Liver (tissue), 9 donors: ENCODE measurements around the gene ABL1. TPM values are rescaled to one million over a fixed set of nuclear protein-coding genes. Genes with fewer than 3 reads are reported as not detected.

Experiments
- DNase-seq: peaks from one replicate; pipeline ENCODE4 v3.0.0-alpha.2; 2017; ENCODE audit warnings: low spot score
- H3K27ac ChIP-seq, 2 donors: one replicate each; pipeline ENCODE4 v1.7.0; 2013; ENCODE audit warnings: inconsistent platforms in 2 of 2, low read length in 2 of 2, control low read depth in 1 of 2, low read depth in 1 of 2, mild to moderate bottlenecking in 1 of 2
- H3K27me3 ChIP-seq, 4 donors: one replicate each; pipeline versions ENCODE4 v1.6.1 to v1.7.0; 2013; ENCODE audit warnings: low read length in 3 of 4, inconsistent platforms in 1 of 4, mild to moderate bottlenecking in 1 of 4, moderate library complexity in 1 of 4; ENCODE audit not compliant: control insufficient read depth in 4 of 4, insufficient read depth in 4 of 4
- H3K36me3 ChIP-seq, 4 donors: one replicate each; pipeline versions ENCODE4 v1.6.1 to v1.7.0; 2013; ENCODE audit warnings: low read length in 3 of 4, mild to moderate bottlenecking in 3 of 4, low read depth in 1 of 4, moderate library complexity in 1 of 4; ENCODE audit not compliant: control insufficient read depth in 4 of 4, insufficient read depth in 3 of 4
- H3K4me1 ChIP-seq, 4 donors: one replicate each; pipeline versions ENCODE4 v1.6.1 to v1.7.0; 2013; ENCODE audit warnings: low read length in 3 of 4, mild to moderate bottlenecking in 3 of 4, moderate library complexity in 1 of 4; ENCODE audit not compliant: control insufficient read depth in 4 of 4, insufficient read depth in 4 of 4
- H3K4me3 ChIP-seq, 3 donors: one replicate each; pipeline versions ENCODE4 v1.6.1 to v1.7.0; 2013; ENCODE audit warnings: low read length in 3 of 3, control low read depth in 1 of 3, low read depth in 1 of 3, mild to moderate bottlenecking in 1 of 3
- H3K9ac ChIP-seq, 2 donors: one replicate each; pipeline ENCODE4 v1.7.0; 2013; ENCODE audit warnings: low read length in 2 of 2, mild to moderate bottlenecking in 2 of 2, moderate library complexity in 2 of 2, control low read depth in 1 of 2, low read depth in 1 of 2
- H3K9me3 ChIP-seq, 4 donors: one replicate each; pipeline versions ENCODE4 v1.6.1 to v1.7.0; 2013; ENCODE audit warnings: low read length in 3 of 4; ENCODE audit not compliant: control insufficient read depth in 4 of 4
- ATF3 ChIP-seq: IDR thresholded peaks from 2 replicates; pipeline ENCODE4 v1.6.1; 2016; ENCODE audit warnings: antibody characterized with exemption
- CTCF ChIP-seq: fragments of 150-350 bp; IDR thresholded peaks from 2 replicates; pipeline ENCODE4 v1.5.1; 2017; ENCODE audit warnings: improper control_type of control experiment, low read depth, low read length; ENCODE audit not compliant: missing input control
- EGR1 ChIP-seq, 2 donors: IDR thresholded peaks; 2 replicates each; pipeline ENCODE4 v1.6.1; 2016 to 2018; ENCODE audit warnings: antibody characterized with exemption in 2 of 2, low read depth in 2 of 2
- FOXA1 ChIP-seq: IDR thresholded peaks from 2 replicates; pipeline ENCODE4 v1.6.1; 2016; ENCODE audit warnings: antibody characterized with exemption
- FOXA2 ChIP-seq: IDR thresholded peaks from 2 replicates; pipeline ENCODE4 v1.6.1; 2016; ENCODE audit warnings: antibody characterized with exemption
- GABPA ChIP-seq, 2 donors: IDR thresholded peaks in 1 of 2; conservative IDR thresholded peaks in 1 of 2; 2 replicates each; pipeline ENCODE4 v1.6.1; 2016; ENCODE audit warnings: antibody characterized with exemption in 2 of 2, mild to moderate bottlenecking in 1 of 2, moderate library complexity in 1 of 2
- HNF4A ChIP-seq, 2 donors: conservative IDR thresholded peaks; 2 replicates each; pipeline ENCODE4 v1.6.1; 2016; ENCODE audit warnings: antibody characterized with exemption in 2 of 2, mild to moderate bottlenecking in 2 of 2
- HNF4G ChIP-seq: IDR thresholded peaks from 2 replicates; pipeline ENCODE4 v1.6.1; 2016; ENCODE audit warnings: antibody characterized with exemption
- JUND ChIP-seq, 2 donors: IDR thresholded peaks; 2 replicates each; pipeline ENCODE4 v1.6.1; 2016; ENCODE audit warnings: antibody characterized with exemption in 2 of 2
- MAX ChIP-seq: IDR thresholded peaks from 2 replicates; pipeline ENCODE4 v1.6.1; 2016; ENCODE audit warnings: antibody characterized with exemption
- NR2F2 ChIP-seq: IDR thresholded peaks from 2 replicates; pipeline ENCODE4 v1.6.1; 2016; ENCODE audit warnings: antibody characterized with exemption
- RAD21 ChIP-seq, 2 donors: IDR thresholded peaks; 2 replicates each; pipeline ENCODE4 v1.6.1; 2016; ENCODE audit warnings: antibody characterized with exemption in 2 of 2, mild to moderate bottlenecking in 2 of 2
- REST ChIP-seq: IDR thresholded peaks from 2 replicates; pipeline ENCODE4 v1.6.1; 2016; ENCODE audit warnings: antibody characterized with exemption, mild to moderate bottlenecking
- RXRA ChIP-seq, 2 donors: IDR thresholded peaks; 2 replicates each; pipeline ENCODE4 v1.6.1; 2017 to 2018; ENCODE audit warnings: antibody characterized with exemption in 2 of 2, mild to moderate bottlenecking in 1 of 2
- SP1 ChIP-seq: IDR thresholded peaks from 2 replicates; pipeline ENCODE4 v1.6.1; 2018; ENCODE audit warnings: antibody characterized with exemption, mild to moderate bottlenecking
- TAF1 ChIP-seq: conservative IDR thresholded peaks from 2 replicates; pipeline ENCODE4 v1.6.1; 2016; ENCODE audit warnings: antibody characterized with exemption, mild to moderate bottlenecking
- YY1 ChIP-seq: IDR thresholded peaks from 2 replicates; pipeline ENCODE4 v1.6.1; 2016; ENCODE audit warnings: antibody characterized with exemption, mild to moderate bottlenecking
- ZBTB33 ChIP-seq: IDR thresholded peaks from 2 replicates; pipeline ENCODE4 v1.6.1; 2016; ENCODE audit warnings: antibody characterized with exemption
- WGBS: extraction: QIAGEN DNeasy Blood & Tissue Kit; methylation state at CpG from one replicate; pipeline ENCODE4 v1.1.7; 2013; 5-methylcytosine and 5-hydroxymethylcytosine counted together
- polyA plus RNA-seq, 2 donors: library from polyadenylated mRNA; stranded (reverse) in 1 of 2; unstranded in 1 of 2; fragments of 200-250 nt in 1 of 2; fragments of >200 nt in 1 of 2; fragmentation: Nextera tagmentation in 1 of 2; extraction: Ambion mirVana in 1 of 2; gene quantifications; one replicate each; pipeline versions ENCODE4 v1.2.1 to v1.2.3, GENCODE V29; 2013 to 2015
- total RNA-seq, 2 donors: library from RNA; depleted of rRNA; stranded (reverse); fragments of >200 nt; gene quantifications; one replicate each; pipeline ENCODE4 v1.2.3, GENCODE V29; 2014
- donor health status: healthy.
- donor health status: healthy.
- donor health status: healthy.
- donor health status: healthy.
- donor health status: healthy.

The ABL1 gene
- total and polyA plus RNA-seq, 4 donors: 4.2 to 14.2 (median 10.9) TPM

GRCh38 chr9:130890870-130891687 is 56.0 kb downstream of the ABL1 start:
- no peaks in the 10 kb centered on the region for H3K27me3 ChIP-seq
- no peak overlapping the region for H3K4me3 ChIP-seq
- WGBS: 89% methylated on average over 20 of the region's 20 CpGs
- no peak for DNase-seq
- TF ChIP-seq GABPA (IDR thresholded peaks at IDR 0.05 in 1 of 2, conservative IDR thresholded peaks at IDR 0.05 in 1 of 2) (no peak), HNF4A (conservative IDR thresholded peaks at IDR 0.05) (no peak), CTCF (no peak), YY1 (no peak), ATF3 (no peak), RXRA (IDR thresholded peaks at IDR 0.05) (no peak), MAX (no peak)
- H3K9me3 ChIP-seq: no peaks in the 10 kb centered on the region
- no peak overlapping the region for H3K27ac ChIP-seq
- peaks cover 0 to 33% (median 5%) of the 10 kb centered on the region in 4 donors for H3K36me3 ChIP-seq
- no peak overlapping the region for H3K9ac ChIP-seq
- H3K4me1 ChIP-seq: no peaks in the 10 kb centered on the region

GRCh38 chr9:130891688-130892476 is 56.8 kb downstream of the ABL1 start:
- peaks cover 0 to 26% (median 4%) of the 10 kb centered on the region in 4 donors for H3K36me3 ChIP-seq
- WGBS: 92% methylated on average over 18 of the region's 18 CpGs
- no peak for TF ChIP-seq REST
- TF ChIP-seq TAF1: no peak
- no peak for TF ChIP-seq CTCF
- no peak for TF ChIP-seq RAD21 (IDR thresholded peaks at IDR 0.05)
- no peak for TF ChIP-seq NR2F2
- TF ChIP-seq ATF3: no peak
- no peak for TF ChIP-seq HNF4A (conservative IDR thresholded peaks at IDR 0.05)
- TF ChIP-seq SP1: no peak
- no peak for TF ChIP-seq MAX
- TF ChIP-seq GABPA (IDR thresholded peaks at IDR 0.05 in 1 of 2, conservative IDR thresholded peaks at IDR 0.05 in 1 of 2): no peak
- TF ChIP-seq YY1: no peak
- no peak for TF ChIP-seq HNF4G
- no peak for TF ChIP-seq FOXA1
- TF ChIP-seq RXRA (IDR thresholded peaks at IDR 0.05): no peak
- no peak for TF ChIP-seq JUND (IDR thresholded peaks at IDR 0.05)
- TF ChIP-seq EGR1 (IDR thresholded peaks at IDR 0.05; ENCODE audit: low read depth in 2 of 2): no peak
- TF ChIP-seq ZBTB33: no peak
- no peak for TF ChIP-seq FOXA2
- no peak for DNase-seq
- no peak overlapping the region for H3K9ac ChIP-seq
- no peaks in the 10 kb centered on the region for H3K4me1 ChIP-seq
- no peaks in the 10 kb centered on the region for H3K9me3 ChIP-seq
- no peak overlapping the region for H3K27ac ChIP-seq
- H3K27me3 ChIP-seq: no peaks in the 10 kb centered on the region
- no peak overlapping the region for H3K4me3 ChIP-seq
